HL-60 (cell line): Measurements from ENCODE around the gene SAP130.

ENCODE experiments used
- DNase-seq, 2 experiments: peaks; one replicate each; pipeline ENCODE4 v3.0.0-alpha.2; 2010 to 2020; ENCODE audit warnings: low read depth in 1 of 2, low spot score in 1 of 2
- H3K27ac ChIP-seq: fragments of 250-450 bp; sonication (Bioruptor Pico); replicated peaks from 2 replicates; pipeline ENCODE4 v1.5.1; 2020; ENCODE audit warnings: mild to moderate bottlenecking, moderate library complexity
- H3K27me3 ChIP-seq: fragments of 250-450 bp; sonication (Bioruptor Pico); 2 replicates; pipeline ENCODE4 v1.5.1; 2021; ENCODE audit warnings: mild to moderate bottlenecking, moderate library complexity; ENCODE audit not compliant: insufficient read depth, poor library complexity, severe bottlenecking
- H3K4me3 ChIP-seq: replicated peaks from 2 replicates; pipeline ENCODE4 v1.5.1; 2011; ENCODE audit warnings: mild to moderate bottlenecking, control low read depth, low read length; ENCODE audit not compliant: insufficient read depth
- CTCF ChIP-seq: IDR thresholded peaks from one replicate; pipeline ENCODE4 v1.5.1; 2011; ENCODE audit warnings: low read length, control low read depth, inconsistent platforms; ENCODE audit not compliant: insufficient read depth
- GABPA ChIP-seq: IDR thresholded peaks from 2 replicates; pipeline ENCODE4 v1.6.1; 2012; ENCODE audit warnings: low read depth
- POLR2AphosphoS5 ChIP-seq: IDR thresholded peaks from 2 replicates; pipeline ENCODE4 v1.6.1; 2012; ENCODE audit warnings: low read depth
- REST ChIP-seq: IDR thresholded peaks from 2 replicates; pipeline ENCODE4 v1.6.1; 2012; ENCODE audit warnings: low read depth; ENCODE audit not compliant: insufficient replicate concordance
- SPI1 ChIP-seq: IDR thresholded peaks from 2 replicates; pipeline ENCODE4 v1.6.1; 2012; ENCODE audit warnings: low read depth, mild to moderate bottlenecking, borderline replicate concordance

The SAP130 gene

GRCh38 chr2:128069769-128070168 lies 41.9 kb upstream of the SAP130 start:
- no peak for DNase-seq
- no peaks in the 10 kb centered on the region for H3K27me3 ChIP-seq
- H3K4me3 ChIP-seq: no peak overlapping the region
- H3K27ac ChIP-seq: no peak overlapping the region
- TF ChIP-seq REST: no peak

GRCh38 chr2:128064353-128064752 lies 36.5 kb upstream of the SAP130 start:
- no peaks in the 10 kb centered on the region for H3K27me3 ChIP-seq
- H3K4me3 ChIP-seq: no peak overlapping the region
- H3K27ac ChIP-seq: no peak overlapping the region
- no peak for DNase-seq
- TF ChIP-seq POLR2AphosphoS5 (no peak), CTCF (no peak), SPI1 (no peak), REST (no peak), GABPA (no peak)

- no peak for DNase-seq
- no peak for TF ChIP-seq SPI1
- no peak for TF ChIP-seq REST
- TF ChIP-seq POLR2AphosphoS5: no peak
- no peaks in the 10 kb centered on the region for H3K27me3 ChIP-seq
- no peak overlapping the region for H3K27ac ChIP-seq
- H3K4me3 ChIP-seq: no peak overlapping the region
Measured at GRCh38 chr2:128062571-128062970, 34.7 kb upstream of the SAP130 start.

- Histone ChIP-seq H3K27ac (no peak overlapping the region), H3K27me3 (no peaks in the 10 kb centered on the region), H3K4me3 (no peak overlapping the region)
- no peak for DNase-seq
- TF ChIP-seq CTCF (no peak), REST (no peak), SPI1 (no peak), POLR2AphosphoS5 (no peak), GABPA (no peak)
Measured at GRCh38 chr2:128058114-128058513, 30.3 kb upstream of the SAP130 start.
